Medulla oblongata (tissue), 1 donor: Measurements from ENCODE around the gene BLVRA.
"Not testable (repeated sequence)": the region's sequence is repeated elsewhere in the genome, so short reads cannot be mapped to it uniquely, and the experiment has no call there.

Experiments used
- DNase-seq: peaks from one replicate; pipeline ENCODE4 v3.0.0-alpha.2; 2015; ENCODE audit errors: extremely low spot score

The BLVRA gene

DNA sequence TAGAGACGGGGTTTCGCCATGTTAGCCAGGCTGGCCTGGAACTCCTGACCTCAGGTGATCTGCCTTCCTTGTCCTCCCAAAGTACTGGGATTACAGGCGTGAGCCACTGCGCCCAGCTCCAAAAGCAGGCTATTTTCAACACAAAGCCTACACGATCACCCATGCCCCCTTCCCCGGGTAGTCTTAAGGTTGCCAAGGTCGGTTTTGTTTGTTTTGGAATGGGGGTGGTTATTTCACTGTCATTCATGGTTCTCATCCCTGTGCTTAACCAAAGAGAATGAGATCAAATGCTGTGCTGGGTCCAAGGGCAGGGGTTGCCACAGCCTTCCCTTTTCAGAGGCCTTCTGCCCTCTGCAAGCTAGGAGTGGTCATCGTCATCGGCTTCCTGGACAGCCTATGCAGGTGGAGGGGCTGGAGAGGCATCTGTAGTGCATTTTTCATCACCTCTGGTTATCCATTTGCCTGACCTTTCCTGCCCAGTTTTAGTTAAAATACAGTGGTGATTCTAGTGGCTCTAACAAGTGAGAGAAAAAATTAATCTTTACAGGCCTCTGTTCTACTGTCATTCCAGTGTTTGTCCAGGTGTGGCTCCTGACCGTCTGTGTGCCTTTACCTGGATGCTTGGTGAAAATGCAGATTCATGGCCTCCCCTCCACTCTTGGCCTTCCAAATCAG is 11.4 kb downstream of the BLVRA start:
- no peak for DNase-seq

DNA sequence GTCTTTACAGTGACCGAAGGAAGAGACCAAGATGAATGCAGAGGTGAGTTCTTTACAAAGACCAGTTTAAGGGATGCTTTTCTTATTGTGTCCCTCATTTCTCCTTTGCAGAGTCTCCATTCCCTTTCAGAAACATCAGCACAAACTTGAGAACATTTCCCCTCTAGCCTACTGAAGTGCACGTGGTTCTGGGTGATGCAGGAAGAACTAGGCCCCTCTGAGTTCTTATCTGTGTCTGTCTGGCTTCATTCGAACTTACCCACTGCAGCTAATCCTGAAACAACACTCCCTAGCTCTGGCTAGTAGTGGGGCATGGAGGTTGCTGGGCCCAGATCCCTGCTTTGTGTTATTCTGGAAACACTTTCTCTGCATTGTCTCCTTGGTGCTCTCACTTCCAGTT is 12.6 kb downstream of the BLVRA start:
- DNase-seq = no peak

DNA sequence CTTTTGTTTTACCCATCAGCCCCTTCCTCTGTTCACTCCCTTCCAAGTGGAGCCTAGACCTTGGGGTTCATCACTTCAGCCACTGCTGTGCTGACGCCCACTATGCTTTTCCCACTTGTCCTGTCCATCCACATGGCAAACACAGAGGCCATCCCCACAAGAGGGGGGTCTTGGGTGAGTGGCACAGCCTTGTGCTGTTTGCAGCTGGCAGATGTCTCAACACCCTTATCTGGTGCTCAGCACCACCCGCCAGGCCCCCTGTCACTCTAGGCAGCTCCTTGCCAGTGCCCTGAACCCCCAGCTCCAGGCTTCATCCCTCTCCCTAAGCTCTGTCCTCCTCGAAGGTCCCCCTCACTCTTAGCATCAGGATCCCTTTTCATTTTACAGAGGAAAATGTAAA is 13.1 kb downstream of the BLVRA start:
- DNase-seq = no peak

DNA sequence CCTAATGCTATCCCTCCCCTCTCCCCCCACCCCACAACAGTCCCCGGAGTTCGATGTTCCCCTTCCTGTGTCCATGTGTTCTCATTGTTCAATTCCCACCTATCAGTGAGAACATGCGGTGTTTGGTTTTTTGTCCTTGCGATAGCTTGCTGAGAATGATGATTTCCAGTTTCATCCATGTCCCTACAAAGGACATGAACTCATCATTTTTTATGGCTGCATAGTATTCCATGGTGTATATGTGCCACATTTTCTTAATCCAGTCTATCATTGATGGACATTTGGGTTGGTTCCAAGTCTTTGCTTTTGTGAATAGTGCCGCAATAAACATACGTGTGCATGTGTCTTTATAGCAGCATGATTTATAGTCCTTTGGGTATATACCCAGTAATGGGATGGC is 14.8 kb downstream of the BLVRA start:
- not testable (repeated sequence) for DNase-seq

DNA sequence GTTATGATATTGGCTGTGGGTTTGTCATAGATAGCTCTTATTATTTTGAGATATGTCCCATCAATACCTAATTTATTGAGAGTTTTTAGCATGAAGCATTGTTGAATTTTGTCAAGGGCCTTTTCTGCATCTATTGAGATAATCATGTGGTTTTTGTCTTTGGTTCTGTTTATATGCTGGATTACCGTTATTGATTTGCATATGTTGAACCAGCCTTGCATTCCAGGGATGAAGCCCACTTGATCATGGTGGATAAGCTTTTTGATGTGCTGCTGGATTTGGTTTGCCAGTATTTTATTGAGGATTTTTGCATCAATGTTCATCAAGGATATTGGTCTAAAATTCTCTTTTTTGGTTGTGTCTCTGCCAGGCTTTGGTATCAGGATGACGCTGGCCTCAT is 16.8 kb downstream of the BLVRA start:
- not testable (repeated sequence) for DNase-seq

DNA sequence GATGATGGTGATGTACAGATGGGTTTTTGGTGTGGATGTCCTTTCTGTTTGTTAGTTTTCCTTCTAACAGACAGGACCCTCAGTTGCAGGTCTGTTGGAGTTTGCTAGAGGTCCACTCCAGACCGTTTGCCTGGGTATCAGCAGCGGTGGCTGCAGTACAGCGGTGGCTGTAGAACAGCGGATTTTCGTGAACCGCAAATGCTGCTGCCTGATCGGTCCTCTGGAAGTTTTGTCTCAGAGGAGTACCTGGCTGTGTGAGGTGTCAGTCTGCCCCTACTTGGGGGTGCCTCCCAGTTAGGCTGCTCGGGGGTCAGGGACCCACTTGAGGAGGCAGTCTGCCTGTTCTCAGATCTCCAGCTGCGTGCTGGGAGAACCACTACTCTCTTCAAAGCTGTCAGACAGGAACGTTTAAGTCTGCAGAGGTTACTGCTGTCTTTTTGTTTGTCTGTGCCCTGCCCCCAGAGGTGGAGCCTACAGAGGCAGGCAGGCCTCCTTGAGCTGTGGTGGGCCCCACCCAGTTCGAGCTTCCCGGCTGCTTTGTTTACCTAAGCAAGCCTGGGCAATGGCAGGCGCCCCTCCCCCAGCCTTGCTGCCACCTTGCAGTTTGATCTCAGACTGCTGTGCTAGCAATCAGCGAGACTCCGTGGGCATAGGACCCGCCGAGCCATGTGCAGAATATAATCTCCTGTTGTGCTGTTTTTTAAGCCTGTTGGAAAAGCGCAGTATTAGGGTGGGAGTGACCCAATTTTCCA is 20.0 kb downstream of the BLVRA start:
- DNase-seq = not testable (repeated sequence)

DNA sequence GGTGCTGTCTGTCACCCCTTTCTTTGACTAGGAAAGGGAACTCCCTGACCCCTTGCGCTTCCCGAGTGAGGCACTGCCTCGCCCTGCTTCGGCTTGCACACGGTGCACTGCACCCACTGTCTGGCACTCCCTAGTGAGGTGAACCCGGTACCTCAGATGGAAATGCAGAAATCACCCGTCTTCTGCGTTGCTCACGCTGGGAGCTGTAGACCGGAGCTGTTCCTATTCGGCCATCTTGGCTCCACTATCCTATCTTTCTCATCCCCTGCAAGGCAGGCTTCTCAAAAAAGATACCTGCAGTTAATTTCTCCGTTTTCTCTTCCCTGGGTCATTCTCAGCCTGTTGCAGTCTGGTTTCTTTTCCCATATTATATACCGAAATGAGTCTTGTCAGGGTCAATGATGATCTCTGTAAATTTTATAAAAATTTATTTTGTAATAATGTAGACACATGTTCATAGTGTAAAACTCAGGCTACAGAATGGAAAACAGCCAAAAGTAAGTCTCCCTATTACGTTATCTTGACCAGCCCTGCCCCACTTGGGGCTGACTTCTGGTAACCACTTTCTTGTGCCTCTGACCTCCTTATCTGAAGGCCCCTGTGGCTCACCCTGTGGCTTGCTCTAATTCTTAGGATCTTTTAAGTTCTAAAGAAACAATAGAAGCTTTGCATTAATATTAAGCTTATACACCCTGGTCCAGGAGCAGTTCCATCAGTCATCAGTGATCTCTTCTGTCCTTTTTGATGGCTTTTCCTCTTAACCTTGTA is 20.7 kb downstream of the BLVRA start:
- DNase-seq = no peak

DNA sequence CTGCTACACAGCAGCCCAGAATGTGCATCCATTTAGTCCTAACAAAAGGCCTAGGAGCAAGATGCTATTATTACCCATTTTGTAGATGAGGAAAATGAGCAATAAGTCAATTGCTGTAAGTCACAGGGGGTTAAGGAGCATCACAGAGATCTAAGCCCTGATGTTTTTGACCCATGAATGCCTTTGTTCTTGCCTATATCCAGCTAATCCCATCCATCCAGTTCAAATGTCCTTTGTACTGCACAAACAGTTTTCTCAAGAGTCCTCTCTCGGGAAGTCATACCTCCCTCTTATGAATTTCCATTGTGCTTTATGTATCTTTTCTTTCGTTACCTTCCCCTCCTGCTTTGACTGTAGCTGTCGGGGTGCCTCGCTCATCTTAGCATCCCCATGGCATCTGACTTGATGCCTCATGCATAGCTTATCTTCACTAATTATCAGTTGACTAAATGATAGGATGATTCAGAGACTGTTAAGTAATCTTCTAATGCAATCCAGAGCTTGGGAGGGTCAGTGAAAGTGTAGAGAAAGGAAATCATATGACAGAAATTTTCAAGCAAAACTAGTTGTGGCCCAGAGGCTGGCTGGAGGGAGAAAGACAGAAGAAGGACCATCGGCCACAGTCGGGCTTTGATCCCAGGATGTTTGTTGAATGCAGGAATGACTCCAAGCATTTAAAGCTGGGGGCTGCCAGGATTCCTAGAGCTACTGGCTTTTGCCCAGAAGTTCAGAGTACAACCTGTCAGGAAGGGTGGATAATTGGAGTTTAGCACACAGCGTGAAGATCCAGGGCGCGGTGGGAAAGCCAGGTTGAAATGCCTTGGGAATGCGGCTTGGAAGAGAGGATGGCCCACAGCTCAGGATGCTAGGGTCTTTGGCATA is 23.5 kb downstream of the BLVRA start:
- DNase-seq = no peak

DNA sequence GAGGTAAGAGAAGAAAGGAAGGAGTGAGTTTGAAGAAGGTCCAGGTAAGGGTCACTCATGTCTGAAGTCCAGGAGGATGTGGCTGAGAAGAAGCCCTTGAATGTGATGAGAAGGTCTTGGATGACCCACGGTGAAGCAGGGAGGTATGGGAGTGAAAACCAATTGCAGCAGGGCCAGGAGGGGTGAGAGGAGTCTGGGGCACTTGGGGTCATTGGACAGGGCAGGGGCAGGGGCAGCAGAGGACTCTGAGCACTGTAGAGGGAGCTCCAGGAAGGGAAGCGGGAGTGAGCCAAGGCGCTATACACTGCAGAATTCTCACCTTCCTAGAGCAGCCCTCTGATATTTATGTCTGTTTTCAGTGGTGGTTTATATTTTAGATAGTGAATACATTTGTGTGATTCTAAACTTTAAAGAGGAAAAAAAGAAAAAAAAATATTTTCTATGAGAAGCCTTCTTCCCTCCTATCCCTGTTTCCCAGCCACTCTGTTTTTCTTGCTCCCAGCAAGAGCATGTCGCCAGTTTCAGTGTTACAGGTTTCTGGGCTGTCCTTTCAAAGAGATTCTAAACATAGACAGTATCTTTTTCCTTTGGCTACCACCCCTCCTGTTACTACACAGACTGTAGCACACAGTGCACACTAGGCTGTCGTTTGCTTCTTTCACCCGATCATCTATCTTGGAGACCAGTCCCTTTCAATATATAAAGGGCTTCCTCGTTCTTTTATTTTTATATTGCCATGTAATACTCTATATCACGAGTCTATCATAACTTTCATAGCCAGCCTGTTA is 24.5 kb downstream of the BLVRA start:
- DNase-seq = no peak

DNA sequence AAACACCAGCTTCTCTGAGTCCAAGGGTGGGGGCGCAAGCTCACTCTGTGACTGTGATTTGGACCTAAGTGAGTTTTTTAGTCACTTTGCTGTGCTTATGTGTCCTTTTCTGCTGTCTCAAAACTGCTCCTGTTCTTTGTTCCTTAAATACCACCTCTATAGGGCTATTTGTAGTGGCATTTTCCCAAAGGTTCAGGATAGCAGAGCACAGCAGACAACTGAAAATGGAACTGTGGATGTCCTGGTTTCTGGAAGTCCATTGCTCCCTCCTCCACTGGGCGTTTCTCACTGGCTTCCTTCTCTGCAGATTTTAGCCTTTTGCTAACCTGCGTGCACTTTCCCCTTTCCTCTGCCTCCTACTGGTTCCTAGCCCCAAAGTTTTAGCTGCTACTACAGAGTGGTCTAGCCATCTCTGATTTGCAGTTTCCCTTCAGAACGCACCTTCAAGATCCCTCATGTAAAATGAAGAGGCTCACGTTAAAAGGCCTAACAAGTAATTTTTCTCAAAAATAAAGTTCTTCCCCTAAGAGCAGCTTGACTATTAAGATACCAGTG is 25.6 kb downstream of the BLVRA start:
- DNase-seq = no peak

DNA sequence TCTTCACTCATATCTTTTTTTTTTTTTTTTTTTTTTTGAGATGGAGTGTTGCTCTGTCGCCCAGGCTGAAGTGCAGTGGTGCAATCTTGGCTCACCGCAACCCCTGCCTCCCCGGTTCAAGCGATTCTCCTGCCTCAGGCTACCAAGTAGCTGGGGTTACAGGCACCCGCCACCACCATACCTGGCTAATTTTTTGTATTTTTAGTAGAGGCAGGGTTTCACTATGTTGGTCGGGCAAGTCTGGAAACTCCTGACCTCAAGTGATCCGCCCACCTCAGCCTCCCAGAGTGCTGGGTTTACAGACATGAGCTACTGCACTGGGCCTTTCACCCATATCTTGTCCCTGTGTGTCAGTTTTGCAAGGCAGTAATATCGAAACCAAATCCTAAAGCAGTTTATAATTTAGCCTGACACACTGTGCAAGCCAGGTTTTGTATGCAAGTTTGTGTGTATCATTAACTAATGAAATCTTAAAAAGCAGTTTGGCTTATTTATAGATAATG is 26.2 kb downstream of the BLVRA start:
- DNase-seq = not testable (repeated sequence)

DNA sequence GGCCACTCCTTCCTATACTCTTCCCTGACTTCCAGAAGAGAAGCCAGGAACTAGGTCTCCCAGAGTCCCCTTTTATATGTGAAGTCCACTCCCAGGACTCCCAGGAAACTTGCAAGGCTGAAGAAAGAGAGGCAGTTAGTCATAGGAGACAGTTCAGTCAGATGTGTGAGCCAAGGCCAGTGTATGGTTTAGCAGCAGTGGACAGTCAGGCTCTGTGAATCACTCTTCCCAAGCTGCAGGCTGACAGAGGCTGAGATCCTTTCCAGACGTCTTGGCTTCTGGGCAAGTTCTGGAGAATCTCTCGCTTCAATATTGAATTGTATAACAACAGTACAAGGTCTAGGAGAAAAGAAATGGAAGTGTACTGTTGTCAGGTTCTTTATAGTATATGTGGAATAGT is 26.9 kb downstream of the BLVRA start:
- peak; percentile 21 for DNase-seq

DNA sequence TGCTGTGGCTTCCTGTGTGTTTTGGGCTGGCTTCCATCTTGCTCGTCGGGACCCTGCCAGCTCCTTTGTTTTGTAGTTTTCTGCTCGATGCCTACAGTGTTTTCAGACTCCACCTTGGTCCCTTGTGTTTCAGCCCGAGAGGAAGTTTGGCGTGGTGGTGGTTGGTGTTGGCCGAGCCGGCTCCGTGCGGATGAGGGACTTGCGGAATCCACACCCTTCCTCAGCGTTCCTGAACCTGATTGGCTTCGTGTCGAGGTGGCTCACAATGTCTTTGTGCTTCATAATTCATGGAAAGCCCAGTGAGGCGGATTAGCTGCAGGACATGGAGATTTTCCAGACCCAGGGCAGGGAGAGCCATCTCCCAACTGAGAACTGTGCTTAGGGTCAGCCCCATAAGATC is 29.3 kb downstream of the BLVRA start:
- no peak for DNase-seq

DNA sequence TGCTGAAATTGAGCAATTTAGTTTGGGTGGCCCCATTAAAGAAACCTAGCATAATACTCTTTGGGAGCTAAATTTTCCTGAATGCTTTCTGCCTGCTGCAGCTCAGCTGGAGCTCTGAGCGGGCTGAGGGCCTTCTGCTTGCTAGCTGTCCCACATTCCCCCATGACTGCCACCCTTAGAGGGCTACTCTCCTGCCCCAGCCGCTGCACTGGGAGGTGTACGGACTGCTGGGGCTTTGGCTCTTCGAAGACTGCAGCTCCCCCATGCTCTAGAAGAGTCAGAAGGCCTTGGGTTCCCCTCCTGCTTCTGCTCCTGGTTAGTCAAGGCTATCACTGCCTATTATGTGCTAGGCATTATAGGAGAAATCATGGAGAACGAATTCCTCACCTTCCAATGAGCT is 31.5 kb downstream of the BLVRA start:
- no peak for DNase-seq

DNA sequence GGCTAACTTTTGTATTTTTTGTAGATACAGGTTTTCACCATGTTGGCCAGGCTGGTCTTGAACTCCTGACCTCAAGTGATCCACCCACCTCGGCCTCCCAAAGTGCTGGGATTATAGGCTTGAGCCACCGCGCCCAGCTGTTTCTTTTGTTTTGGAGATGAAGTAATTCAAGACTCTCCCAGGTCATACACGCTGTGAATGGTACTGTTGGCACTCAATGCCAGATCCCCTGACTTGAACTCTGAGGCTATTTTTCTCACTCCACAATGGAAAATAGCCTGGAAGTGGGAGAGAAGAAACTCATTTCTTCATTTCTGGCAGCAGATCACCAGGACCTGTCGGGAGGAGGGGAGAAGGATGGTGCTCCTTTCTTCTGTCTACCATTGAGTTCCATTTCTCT is 32.4 kb downstream of the BLVRA start:
- no peak for DNase-seq

DNA sequence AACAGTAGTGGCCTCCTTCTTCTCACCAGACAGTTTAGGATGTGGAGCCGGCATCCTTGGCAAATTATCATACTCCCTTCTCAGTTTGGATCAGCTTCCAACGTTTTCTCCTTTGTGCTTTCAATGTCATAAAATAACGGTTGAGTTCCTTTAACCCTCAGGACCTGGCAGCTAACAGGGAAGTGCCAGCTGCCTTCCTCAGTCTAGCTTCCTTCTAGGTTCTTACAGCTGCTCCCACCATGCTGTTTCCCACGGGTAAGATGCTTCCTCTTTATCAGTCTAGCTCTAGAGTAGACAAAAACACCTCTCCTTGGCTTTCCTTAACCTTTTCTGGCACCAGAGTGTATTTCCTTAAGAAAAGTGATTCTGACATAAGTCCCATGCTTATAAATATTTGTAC is 33.2 kb downstream of the BLVRA start:
- no peak for DNase-seq

DNA sequence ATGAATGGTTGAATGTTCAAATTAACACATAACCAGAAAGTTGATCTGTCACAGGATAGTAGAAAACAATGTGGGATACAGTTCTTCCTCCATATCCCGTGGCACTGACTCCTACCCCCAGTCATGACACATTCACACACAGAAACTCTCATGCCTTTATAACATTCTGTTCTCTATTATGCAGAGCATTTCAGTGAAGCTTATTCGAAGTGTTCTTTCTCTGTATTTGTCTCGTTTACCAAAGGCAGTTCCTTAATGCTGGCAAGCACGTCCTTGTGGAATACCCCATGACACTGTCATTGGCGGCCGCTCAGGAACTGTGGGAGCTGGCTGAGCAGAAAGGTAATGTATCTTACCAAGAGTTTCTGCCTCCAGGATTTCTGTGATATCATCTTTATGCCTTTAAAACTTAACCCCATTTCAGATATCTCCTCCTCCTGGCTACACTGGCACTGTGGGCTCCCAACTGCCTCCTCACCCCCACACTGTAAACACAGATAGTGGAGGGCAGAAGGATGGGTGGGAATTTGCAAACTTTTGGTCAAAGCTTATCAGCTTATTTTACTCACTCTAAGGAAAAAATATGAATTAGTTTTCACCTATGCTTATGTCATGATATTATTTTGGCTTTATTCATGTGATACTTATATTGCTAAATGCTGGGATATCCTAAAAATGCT is 34.1 kb downstream of the BLVRA start:
- no peak for DNase-seq

DNA sequence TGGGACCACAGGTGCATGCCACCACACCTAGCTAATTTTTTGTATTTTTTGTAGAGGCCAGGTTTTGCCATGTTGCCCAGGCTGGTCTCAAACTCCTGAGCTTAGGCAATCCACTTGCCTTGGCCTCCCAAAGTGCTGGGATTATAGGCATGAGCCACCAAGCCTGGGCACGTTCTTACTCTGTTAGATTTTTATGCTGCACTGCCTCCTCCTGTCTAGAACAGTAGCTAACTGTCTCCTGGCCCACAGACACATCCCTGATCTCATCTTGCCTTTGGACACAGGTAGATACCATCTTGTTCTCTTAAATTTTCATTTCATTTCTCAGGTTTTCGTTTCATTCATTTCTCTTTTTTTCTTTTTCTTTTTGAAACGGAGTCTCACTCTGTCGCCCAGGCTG is 41.1 kb downstream of the BLVRA start:
- no peak for DNase-seq

DNA sequence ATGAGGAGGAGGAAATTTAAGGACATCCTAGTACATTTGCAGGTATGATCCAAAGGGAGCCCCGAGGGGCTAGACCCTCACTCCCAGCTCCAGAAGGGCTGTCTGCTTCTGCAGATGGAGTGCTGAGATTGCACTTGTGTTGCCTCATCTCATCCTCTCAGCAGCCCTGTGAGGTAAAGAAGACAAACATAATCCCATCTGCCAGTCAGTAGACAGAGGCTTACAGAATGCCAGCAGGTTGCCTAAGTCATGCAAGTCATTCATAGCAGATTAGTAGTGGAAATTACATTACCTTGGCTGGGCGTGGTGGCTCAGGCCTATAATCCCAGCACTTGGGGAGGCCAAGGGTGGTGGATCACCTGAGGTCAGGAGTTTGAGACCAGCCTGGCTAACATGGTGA is 45.4 kb downstream of the BLVRA start:
- no peak for DNase-seq

DNA sequence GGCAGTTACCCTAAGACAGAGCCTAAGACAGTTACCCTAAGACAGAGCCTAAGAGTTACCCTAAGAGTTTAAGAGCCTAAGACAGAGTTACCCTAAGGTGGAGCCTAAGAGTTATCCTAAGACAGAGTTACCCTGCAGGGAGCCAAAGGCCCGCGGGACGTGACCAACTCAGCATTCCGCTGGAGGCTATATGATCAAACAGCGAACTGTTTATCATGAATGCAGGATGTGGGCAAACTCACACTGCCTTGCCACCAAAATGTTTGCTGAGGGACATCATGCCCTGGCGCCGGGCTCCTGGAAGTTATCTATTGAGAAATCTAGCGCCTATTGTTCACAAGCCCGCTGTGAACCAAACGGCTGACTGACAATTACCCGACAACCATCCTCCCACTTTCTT is 49.9 kb downstream of the BLVRA start:
- DNase-seq = no peak
